Liver (tissue), 3 donors: Measurements from ENCODE around the gene MERTK.

Experiments used
- CTCF ChIP-seq: fragments of 150-350 bp; IDR thresholded peaks from 2 replicates; pipeline ENCODE4 v1.5.1; 2017; ENCODE audit warnings: improper control_type of control experiment, low read depth, low read length; ENCODE audit not compliant: missing input control
- EGR1 ChIP-seq, 2 donors: IDR thresholded peaks; 2 replicates each; pipeline ENCODE4 v1.6.1; 2016 to 2018; ENCODE audit warnings: antibody characterized with exemption in 2 of 2, low read depth in 2 of 2
- JUND ChIP-seq, 2 donors: IDR thresholded peaks; 2 replicates each; pipeline ENCODE4 v1.6.1; 2016; ENCODE audit warnings: antibody characterized with exemption in 2 of 2
- MAX ChIP-seq: IDR thresholded peaks from 2 replicates; pipeline ENCODE4 v1.6.1; 2016; ENCODE audit warnings: antibody characterized with exemption
- RAD21 ChIP-seq, 2 donors: IDR thresholded peaks; 2 replicates each; pipeline ENCODE4 v1.6.1; 2016; ENCODE audit warnings: antibody characterized with exemption in 2 of 2, mild to moderate bottlenecking in 2 of 2
- REST ChIP-seq: IDR thresholded peaks from 2 replicates; pipeline ENCODE4 v1.6.1; 2016; ENCODE audit warnings: antibody characterized with exemption, mild to moderate bottlenecking
- SP1 ChIP-seq: IDR thresholded peaks from 2 replicates; pipeline ENCODE4 v1.6.1; 2018; ENCODE audit warnings: antibody characterized with exemption, mild to moderate bottlenecking
- TAF1 ChIP-seq: conservative IDR thresholded peaks from 2 replicates; pipeline ENCODE4 v1.6.1; 2016; ENCODE audit warnings: antibody characterized with exemption, mild to moderate bottlenecking
- YY1 ChIP-seq: IDR thresholded peaks from 2 replicates; pipeline ENCODE4 v1.6.1; 2016; ENCODE audit warnings: antibody characterized with exemption, mild to moderate bottlenecking
- donor health status: healthy.
- donor health status: healthy.

- TF ChIP-seq CTCF (no peak), REST (peak; percentile 18), SP1 (no peak), RAD21 (IDR thresholded peaks at IDR 0.05) (peak in 1 of 2 donors; percentile 27), EGR1 (IDR thresholded peaks at IDR 0.05; ENCODE audit: low read depth in 2 of 2) (no peak), MAX (no peak), YY1 (peak; percentile 98), TAF1 (no peak), JUND (IDR thresholded peaks at IDR 0.05) (no peak)
Observed at GRCh38 chr2:111883661-111884591, 14.5 kb upstream of the MERTK start, which contains the start of gene ANAPC1.
